ELR (cell line): ENCODE measurements around the gene MUC22.
"Not testable (repeated sequence)": the region's sequence is repeated elsewhere in the genome, so short reads cannot be mapped to it uniquely, and the experiment has no call there.

Experiments
- DNase-seq: peaks from one replicate; pipeline ENCODE4 v3.0.0-alpha.2; 2015; ENCODE audit warnings: low read depth

Gene MUC22

DNA sequence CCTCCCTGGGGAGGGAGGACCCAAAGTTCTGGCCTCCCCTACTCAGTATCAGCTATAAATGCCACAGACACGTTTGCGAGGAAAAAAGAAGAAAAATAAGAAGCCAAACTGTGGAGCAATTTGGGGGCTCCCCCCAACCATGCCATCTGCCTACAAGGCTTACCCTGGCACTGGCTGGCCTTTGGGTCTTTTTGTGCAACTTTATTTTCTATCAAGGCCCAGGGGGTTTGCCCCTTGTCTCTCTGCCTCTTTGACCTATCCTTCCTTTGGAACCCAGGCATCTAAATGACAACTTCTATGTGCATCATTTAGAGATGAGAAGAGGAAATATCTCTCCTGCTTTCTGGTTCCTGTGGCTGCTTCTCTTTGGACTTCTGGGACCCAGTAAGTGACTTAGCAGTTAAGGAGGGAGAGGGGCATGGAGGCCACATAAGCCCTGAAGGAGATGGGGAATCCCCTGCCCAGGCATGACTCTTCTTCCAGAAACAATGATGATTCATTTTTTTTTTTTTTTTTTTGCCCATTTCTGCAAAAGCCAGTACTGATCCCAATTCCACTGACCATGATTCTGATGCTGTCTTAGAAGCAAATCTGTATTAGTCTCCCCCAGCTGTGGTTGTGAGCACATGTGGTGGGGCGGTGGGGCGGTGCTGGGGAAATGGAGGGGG, at the start of gene MUC22:
TSS of gene MUC22 (plus strand) at position 82 of the 668 bp plus-strand sequence. CDS start at position 315, 233 bp downstream.
- peak; percentile 76 for DNase-seq

DNA sequence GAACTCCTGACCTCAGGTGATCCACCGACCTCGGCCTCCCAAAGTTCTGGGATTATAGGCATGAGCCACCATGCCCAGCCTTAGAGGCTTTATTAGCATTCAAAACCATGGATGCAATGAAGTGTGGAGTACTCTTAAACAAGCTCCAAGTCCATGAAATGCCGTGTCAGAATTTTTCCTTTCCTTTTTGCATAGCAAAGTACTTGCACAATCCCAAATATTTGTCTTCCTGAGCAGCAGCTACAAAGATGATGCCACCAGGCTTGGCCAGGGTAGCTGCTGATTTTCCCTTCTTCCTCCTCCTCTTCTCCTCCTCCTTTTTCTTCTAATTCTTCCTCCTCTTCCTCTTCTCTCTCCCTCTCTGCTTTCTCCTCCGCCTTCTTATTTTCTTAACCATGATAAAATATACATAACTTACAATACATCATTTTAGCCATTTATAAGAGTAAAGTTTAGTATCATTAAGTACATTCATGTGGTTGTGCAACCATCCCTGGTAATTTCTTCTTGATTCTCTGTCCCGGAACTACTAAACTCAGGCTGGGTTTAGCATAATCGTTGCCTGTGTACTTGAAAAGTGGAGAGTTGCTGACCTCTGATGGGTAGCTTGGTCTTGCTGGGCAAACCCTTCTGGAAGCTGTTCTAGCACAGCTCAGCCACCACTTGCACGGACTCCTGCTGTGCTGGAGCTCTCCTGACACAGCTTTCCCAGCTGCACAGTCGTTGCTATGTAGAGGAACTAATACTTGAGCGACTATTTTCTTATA, 49.2 kb upstream of the MUC22 start:
- no peak for DNase-seq

DNA sequence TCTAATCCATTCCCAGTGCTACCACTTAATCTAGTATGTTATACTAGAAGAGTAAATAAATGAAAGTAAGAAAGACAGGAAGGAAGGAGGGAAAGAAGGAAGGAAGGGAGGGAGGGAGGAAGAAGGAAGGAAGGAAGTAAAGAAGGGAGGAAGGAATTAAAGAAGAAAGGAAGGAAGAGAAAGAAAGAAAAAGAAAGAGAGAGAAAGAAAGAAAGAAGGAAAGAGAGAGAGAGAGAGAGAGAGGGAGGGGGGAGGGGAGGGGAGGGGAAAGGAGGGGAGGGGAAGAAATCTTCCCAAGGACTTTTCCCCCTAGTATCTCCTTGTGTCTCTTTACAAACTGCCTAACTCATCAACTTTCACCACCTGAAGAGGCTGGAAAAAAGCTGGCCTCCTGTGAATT, 47.6 kb upstream of the MUC22 start:
- no peak for DNase-seq

DNA sequence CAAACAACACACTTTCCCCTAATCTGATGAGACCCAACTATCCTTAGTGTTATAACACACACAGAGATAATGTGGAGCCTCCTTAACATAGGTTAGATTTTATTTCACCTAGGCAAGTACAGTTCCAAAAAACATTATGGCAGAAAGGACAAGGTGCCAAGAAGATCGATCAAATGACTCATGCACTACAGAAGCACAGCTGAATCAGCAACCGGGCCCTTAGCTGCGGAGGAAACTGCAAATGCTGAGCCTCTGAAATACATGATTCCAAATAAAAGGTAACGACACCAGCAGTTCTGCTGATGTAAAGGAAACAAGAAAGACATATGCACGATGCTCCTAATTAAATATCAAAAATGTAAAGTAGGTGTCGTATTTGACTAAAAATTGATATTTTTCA, 46.6 kb upstream of the MUC22 start:
- peak; percentile 24 for DNase-seq

DNA sequence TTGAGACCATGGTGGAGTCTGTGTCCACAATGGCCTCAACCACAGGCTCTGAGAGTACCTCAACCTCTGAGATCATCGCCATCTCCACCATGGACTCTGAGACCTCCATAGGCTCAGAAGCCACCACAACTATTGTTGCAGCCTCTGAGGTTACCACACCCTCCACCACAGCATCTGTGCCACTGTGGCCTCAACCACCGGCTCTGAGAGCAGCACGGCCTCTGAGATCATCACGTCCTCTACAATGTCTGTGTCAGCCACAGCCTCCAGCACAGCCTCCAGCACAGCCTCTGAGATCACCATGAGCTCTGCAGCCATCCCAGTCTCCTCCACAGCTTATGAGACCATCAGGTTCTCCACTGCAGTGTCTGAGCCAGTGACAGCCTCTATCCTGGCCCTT, 46.2 kb upstream of the MUC22 start:
- no peak for DNase-seq

DNA sequence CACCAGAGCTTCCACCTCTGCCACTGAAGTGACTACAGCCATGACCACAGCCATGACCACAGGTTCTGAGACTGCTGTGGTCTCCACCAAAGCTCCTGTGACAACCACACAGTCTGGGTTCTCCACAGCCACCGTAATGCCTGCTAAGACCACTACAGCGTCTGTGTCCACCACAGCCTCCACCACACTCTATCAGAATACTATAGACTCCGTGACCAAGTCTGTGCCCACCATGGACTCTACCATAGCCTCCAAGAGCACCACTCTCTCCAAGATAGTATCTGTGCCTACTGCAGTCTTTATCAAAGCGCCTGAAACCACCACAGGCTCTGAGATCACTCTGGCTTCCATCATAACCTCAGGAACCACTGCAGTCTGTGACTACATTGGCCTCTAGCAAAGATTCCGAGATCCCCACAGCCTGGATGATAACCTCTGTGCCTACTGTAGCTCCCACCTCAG, 45.1 kb upstream of the MUC22 start:
- no peak for DNase-seq

DNA sequence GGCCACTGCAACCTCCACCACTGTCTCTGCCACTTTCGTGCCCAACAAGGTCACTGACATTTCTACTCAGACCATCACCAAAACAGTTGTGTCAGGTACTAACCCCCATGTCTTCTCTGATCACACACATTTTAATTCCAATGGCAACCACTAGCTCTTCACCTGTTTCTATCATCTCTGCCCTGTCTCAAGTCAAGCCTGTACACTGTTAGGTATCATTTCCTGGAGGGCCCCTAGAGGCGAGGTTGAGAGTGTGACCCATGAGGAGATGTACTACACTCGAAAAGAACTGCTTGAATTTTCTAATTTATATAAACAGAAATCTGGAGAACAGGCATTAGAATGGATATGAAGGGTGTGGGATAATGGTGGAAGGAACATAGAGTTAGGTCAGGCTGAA, 44.1 kb upstream of the MUC22 start:
- no peak for DNase-seq

DNA sequence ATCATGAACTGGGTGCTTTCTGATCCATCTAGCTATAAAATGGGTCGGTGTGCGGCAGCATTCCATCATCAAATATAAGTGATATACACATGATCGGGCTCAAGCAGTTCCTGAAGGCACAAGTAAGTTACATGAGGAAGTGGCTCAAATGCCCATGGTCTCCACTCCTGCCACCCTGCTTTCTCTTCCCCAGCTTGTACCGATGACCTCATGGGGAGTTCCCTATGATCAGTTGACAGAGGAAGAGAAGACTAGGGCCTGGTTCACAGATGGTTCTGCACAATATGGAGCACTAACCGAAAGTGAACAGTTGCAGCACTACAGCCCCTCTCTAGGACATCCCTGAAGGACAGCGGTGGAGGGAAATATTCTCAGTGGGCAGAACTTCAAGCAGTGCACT, 41.1 kb upstream of the MUC22 start:
- DNase-seq = not testable (repeated sequence)

DNA sequence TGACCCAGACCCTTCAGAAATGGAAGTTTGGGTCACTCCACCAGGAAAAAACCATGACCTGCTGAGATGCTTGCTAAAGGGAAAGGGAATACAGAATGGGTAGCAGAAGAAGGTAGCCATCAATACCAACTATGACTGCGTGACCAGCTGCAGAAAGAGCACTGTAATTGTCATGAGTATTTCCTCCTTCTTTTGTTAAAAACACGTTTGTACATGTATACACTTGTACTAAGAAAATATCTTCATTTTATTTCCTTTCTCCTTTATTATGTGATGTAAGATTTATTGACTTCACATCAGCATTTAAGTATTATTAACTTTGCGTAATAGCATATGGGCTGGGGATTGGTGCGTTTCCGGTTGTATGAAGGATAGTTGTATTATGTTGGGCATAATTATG, 39.3 kb upstream of the MUC22 start:
- no peak for DNase-seq

DNA sequence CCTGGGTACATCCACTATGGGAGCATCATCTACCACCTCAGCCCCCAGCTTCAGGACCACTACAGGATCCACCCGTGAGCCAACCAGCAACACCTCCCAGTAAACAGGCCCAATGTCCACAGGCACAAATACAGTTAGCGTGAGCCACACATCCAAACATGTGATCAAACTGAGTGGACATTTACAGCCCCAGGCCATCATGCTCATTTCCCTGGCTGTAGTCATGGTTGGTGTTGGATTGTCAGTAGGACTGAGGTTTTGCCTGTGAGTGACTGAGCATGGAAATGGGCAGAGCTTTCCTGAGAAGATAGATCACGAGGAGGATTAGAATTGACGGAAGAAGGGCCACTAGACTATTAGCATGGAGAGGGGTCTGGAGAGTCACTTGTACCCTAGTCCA, 37.5 kb upstream of the MUC22 start:
- DNase-seq = no peak

DNA sequence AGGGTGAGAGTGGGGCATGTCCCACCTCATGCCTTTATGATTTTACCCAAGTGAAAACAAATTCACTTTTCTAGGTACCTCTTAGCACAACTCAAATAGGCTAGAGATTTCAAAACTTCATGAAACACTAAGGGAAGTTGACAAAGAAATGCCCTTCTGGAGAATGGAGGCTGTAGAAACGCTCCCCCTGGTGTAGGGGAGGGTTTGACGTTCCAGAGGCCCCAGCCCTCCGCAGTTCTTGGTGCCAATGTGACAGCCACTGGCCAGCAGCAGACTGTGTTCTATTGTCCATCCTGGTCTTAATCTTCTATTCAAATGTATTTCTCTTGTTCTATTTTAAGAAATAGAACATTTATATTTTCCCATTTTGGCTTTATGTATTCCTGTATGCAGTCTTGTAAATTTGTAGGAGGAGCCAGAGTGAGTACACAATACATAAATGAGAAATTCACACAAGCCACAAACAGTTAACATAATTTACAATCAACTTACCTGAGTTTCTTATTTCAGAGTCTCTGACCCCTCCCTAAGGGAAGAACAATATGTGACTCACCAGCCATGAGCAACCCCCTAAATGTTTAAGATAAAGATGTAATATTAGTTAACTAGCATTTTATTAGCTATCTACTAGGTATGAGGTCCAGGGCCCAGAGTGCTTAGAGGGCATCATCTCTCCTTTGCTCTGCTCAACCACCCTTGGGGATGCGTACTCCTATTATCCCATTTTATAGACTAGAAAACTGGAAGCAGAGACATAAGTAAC, 35.6 kb upstream of the MUC22 start:
- DNase-seq = no peak

DNA sequence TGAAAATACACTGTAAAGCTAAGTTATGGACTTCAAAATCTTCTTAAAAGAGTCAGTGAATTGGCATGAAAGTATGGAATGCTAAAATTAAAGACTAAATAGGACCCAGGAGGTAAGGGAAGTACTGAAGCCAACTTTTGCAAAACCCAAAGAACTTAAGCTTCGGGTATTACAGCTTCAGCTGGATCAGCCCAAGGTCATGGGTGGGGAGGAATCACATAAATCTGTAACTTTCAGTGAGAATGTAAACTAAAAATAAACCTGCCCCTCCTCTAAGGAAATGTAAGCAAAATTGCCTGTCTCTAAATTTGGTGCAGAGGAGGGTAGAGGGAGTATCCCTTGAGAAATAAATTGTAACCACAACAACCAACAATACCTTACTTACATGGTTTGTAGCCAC, 31.1 kb upstream of the MUC22 start:
- no peak for DNase-seq

DNA sequence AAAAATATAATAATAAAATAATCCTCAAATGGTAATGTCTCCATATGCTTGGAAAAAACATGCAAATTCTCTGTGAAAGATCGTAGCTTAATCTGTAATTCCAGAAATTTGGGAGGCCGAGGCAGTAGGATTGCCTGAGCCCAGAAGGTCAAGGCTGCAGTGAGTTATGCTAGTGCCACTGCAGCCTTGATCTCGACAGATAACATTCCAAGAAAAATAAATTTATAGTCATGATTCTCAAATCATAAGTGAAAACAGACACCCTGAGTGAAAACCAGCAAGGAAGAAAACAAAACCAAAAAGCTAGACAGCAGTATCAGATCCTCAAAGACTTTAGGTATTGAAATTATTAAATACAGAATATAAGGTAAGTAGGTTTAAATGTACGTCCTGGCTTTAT, 30.6 kb upstream of the MUC22 start:
- no peak for DNase-seq

DNA sequence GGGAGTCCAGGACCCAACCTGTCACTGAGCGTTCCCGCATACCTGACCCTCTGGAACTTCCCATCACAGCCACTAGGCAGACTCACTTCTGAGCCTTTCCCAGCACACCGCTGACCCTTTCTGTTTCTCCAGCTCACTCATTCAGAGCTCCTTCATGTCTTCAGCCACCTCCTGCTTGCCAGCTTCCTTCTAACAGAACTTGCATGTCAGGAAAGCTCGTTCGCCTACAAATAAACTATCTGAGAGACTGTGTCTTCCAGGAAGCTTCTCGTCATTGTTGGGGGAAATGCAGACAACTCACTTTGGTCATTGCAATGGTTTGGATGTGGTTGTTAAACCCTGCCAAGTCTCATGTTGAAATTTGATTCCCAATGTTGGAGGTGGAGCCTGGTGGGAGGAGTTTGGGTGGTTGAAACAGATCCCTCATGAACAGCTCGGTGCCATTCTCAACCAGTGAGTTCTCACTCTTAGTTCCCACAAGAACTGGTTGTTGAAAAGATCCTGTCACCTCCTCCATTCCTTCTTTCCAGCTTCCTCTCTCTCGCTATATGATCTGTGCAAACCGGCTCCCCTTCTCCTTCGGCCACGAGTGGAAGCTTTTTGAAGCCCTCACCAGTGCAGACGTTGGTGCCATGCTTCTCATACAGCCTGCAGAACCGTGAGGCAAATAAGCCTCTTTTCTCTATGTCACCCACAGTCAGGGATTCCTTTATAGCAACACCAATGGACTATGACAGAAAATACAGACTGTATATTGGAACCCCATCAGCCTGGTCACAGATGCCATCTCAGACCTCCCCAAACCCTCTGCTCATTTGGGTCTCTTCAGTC, 28.1 kb upstream of the MUC22 start:
- DNase-seq = peak; percentile 43

DNA sequence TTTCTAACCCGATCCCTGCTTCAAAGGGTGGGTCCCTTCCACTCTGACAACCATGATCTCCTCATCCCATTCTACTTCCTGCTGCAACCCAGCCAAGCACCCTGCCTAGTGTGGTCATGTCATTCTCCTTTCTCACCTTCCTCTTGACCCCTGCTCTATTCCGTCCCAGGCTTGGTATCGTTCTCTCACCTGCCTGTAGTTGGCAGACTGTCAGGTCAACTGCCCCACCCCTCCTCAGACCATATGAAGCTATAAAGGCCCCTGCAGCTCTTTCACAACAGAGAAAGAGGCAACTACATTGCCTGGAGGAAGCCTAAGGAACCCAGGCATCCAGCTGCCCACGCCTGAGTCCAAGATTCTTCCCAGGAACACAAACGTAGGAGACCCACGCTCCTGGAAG, 26.8 kb upstream of the MUC22 start, which contains the start of gene MUC21:
TSS of gene MUC21 (plus strand) at position 280 of the 400 bp plus-strand sequence. CDS start 241 bp downstream, outside the sequence.
- DNase-seq = no peak

DNA sequence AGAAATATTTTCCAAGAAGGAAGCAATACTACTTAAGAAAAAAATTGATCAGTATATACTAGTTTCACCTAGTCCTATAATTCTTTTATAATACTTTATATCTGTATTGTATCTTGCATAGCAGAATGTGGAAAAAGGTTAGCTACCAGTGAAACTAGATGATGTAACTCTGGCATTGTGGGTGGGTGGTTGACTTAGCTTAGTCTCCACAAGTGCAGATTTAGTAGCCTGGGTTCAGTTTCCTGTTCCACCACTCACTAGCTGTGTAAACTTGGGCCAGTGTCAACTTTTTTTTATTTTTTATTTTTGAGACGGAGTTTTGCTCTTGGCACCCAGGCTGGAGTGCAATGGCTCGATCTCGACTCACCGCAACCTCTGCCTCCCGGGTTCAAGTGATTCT, 24.8 kb upstream of the MUC22 start:
- no peak for DNase-seq

DNA sequence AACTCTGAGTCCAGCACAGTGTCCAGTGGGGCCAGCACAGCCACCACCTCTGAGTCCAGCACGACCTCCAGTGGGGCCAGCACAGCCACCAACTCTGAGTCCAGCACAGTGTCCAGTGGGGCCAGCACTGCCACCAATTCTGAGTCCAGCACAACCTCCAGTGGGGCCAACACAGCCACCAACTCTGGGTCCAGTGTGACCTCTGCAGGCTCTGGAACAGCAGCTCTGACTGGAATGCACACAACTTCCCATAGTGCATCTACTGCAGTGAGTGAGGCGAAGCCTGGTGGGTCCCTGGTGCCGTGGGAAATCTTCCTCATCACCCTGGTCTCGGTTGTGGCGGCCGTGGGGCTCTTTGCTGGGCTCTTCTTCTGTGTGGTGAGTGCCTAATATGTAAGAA, 23.0 kb upstream of the MUC22 start:
- DNase-seq = no peak

DNA sequence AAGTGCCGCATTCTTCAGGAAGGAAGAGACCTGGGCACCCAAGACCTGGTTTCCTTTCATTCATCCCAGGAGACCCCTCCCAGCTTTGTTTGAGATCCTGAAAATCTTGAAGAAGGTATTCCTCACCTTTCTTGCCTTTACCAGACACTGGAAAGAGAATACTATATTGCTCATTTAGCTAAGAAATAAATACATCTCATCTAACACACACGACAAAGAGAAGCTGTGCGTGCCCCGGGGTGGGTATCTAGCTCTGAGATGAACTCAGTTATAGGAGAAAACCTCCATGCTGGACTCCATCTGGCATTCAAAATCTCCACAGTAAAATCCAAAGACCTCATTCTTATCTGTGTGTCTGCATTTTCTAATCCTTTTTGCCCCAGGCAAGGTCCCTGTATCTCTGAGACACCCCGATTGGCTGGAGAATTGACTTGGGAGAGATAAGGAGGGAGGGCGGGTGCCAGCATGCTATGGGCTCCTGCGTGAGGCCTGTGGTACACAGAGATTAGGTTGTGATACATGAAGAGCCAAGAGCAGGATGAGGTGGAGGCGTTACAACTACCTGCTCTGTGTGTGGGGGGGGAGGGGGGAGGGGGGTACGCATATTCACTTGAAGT, 22.0 kb upstream of the MUC22 start:
- DNase-seq = no peak

DNA sequence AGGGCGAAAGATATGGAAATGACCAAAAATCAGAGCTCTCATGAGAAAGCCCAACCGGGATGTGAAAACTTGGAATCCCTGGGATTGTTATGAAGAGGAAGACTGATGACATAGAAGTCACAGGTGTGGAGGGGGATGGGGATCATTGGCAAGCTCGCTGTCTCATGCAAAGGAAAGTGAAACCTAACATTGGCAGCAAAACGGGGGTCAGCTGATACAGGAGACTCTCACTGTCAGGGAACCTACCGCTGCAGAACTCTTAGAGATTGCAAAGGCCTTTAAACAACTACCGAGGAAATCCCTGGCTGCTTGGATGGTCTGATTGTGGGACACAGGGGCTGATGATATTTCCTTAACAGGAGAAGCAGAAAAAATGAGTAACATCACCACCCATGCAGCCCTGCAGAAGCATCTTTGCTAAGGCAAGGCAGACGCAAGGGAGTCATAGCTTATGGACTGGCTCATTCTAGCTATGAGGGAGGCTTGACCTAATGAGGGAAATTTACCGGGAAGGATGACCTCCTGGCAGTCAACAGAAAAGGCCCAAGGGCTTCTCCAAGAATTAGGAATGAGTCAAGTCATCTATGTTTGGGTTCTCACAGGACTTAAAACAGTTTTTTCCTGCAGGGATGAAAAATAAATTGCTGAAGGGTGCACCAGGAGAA, 19.7 kb upstream of the MUC22 start:
- DNase-seq = peak; percentile 13

DNA sequence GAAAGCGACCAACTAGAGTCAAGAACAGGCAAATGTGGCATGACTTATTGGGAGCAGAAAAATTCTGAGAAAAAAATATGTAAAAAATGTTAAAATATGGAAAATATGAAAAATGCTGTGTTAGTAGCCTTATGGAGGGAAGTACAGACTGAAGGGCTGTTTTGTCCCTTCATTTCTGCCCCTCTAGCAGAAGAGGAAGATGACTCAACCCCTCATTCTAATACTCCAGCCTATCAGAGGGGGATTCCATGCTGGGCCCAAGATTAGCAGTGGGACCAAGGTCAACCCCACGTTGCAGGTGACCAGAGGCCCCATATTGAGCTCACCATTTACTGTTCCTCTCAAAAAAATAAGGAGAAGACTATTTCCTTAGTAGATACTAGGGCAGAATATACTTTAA, 18.4 kb upstream of the MUC22 start:
- no peak for DNase-seq

DNA sequence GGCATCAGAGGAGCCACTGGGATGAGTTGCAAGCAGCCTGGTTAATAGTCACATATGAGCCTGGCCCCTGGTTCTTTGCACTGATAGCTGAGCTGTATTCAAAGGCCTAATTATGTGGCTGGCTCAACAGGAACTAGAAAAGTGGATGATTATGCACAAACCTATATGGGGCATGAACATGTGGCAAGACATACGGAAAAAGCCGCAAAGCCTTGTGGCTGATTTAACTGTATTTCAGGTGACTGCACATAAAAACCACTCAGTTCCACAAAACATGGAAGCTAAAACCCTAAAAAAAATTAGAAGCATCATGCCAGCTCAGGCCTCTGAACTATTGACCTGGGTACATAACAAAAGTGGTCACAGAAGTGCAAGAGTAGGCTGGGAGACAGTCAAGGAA, 13.0 kb upstream of the MUC22 start:
- no peak for DNase-seq
